Measurements from ENCODE around the gene ACTR1B.
"Not testable (repeated sequence)": the region's sequence is repeated elsewhere in the genome, so short reads cannot be mapped to it uniquely, and the experiment has no call there.

ACTR1B gene

GRCh38 chr2:97644023-97644717, 19.7 kb downstream of the ACTR1B start:
- H4K91ac ChIP-seq (ENCODE audit: low read length), result no peak overlapping the region
- H3K4me2 ChIP-seq (ENCODE audit: low read length, poor library complexity, severe bottlenecking), result no peak overlapping the region
- H3K23ac ChIP-seq (ENCODE audit: low read length in 2 of 2), result no peak overlapping the region
- peaks cover 6% of the 10 kb centered on the region for H3K4me1 ChIP-seq (ENCODE audit: control insufficient read depth, insufficient read depth, low read depth, low read length)
- no peak overlapping the region for H3K9ac ChIP-seq (ENCODE audit: low read length)
- H4K8ac ChIP-seq (ENCODE audit: low read length), result no peak overlapping the region
- WGBS, result 80% methylated on average over 1 of the region's 4 CpGs
- peaks cover 7% of the 10 kb centered on the region for H3K79me1 ChIP-seq (replicated peaks; ENCODE audit: low read length, poor library complexity, severe bottlenecking)
- H2AK5ac ChIP-seq (ENCODE audit: low read length, severe bottlenecking), result no peak overlapping the region
- no peak overlapping the region for H3K27ac ChIP-seq (ENCODE audit: low read length, poor library complexity, severe bottlenecking)
- no peak overlapping the region for H2BK5ac ChIP-seq (ENCODE audit: low read depth, low read length, poor library complexity, severe bottlenecking)
- no peak for DNase-seq
- peaks cover 6 to 21% of the 10 kb centered on the region in 2 experiments for H3K36me3 ChIP-seq (ENCODE audit: control insufficient read depth in 1 of 2, insufficient read depth in 2 of 2, low read depth in 1 of 2, low read length in 2 of 2)
- no peaks in the 10 kb centered on the region for H3K9me3 ChIP-seq (ENCODE audit: control insufficient read depth, low read length)
- no peak overlapping the region for H2BK120ac ChIP-seq (ENCODE audit: low read depth, low read length)
- no peak overlapping the region for H3K18ac ChIP-seq (ENCODE audit: low read depth in 1 of 2, low read length in 2 of 2)
- no peak overlapping the region for H2AFZ ChIP-seq (ENCODE audit: low read depth, low read length)
- H2BK12ac ChIP-seq (ENCODE audit: low read length in 2 of 2), result no peak overlapping the region
- H2BK15ac ChIP-seq (ENCODE audit: low read depth, poor library complexity, severe bottlenecking), result no peak overlapping the region
- no peak overlapping the region for H3K14ac ChIP-seq (ENCODE audit: low read length in 2 of 2)
- H3K4ac ChIP-seq (ENCODE audit: low read depth in 1 of 2, low read length in 2 of 2), result no peak overlapping the region
- no peaks in the 10 kb centered on the region for H3K27me3 ChIP-seq (ENCODE audit: control insufficient read depth in 1 of 2, insufficient read depth in 1 of 2, low read length in 2 of 2)
- H3K4me3 ChIP-seq (ENCODE audit: insufficient read depth in 1 of 2, low read depth in 1 of 2, low read length in 2 of 2), result no peak overlapping the region

GRCh38 chr2:97626049-97626430, 37.8 kb downstream of the ACTR1B start:
- not testable (repeated sequence) for H2AFZ ChIP-seq (ENCODE audit: low read depth, low read length); H3K4me1 ChIP-seq (ENCODE audit: control insufficient read depth, insufficient read depth, low read depth, low read length); H3K9me3 ChIP-seq (ENCODE audit: control insufficient read depth, low read length); H4K8ac ChIP-seq (ENCODE audit: low read length); H2BK12ac ChIP-seq (ENCODE audit: low read length in 2 of 2); H3K27me3 ChIP-seq (ENCODE audit: control insufficient read depth in 1 of 2, insufficient read depth in 1 of 2, low read length in 2 of 2); H3K4ac ChIP-seq (ENCODE audit: low read depth in 1 of 2, low read length in 2 of 2); H2BK5ac ChIP-seq (ENCODE audit: low read depth, low read length, poor library complexity, severe bottlenecking); H3K23ac ChIP-seq (ENCODE audit: low read length in 2 of 2); H3K79me1 ChIP-seq (replicated peaks; ENCODE audit: low read length, poor library complexity, severe bottlenecking); H4K91ac ChIP-seq (ENCODE audit: low read length); H3K9ac ChIP-seq (ENCODE audit: low read length); H2BK120ac ChIP-seq (ENCODE audit: low read depth, low read length); H3K36me3 ChIP-seq (ENCODE audit: control insufficient read depth in 1 of 2, insufficient read depth in 2 of 2, low read depth in 1 of 2, low read length in 2 of 2); H3K14ac ChIP-seq (ENCODE audit: low read length in 2 of 2); H2BK15ac ChIP-seq (ENCODE audit: low read depth, poor library complexity, severe bottlenecking); H3K18ac ChIP-seq (ENCODE audit: low read depth in 1 of 2, low read length in 2 of 2); H2AK5ac ChIP-seq (ENCODE audit: low read length, severe bottlenecking); H3K4me2 ChIP-seq (ENCODE audit: low read length, poor library complexity, severe bottlenecking); DNase-seq; H3K4me3 ChIP-seq (ENCODE audit: insufficient read depth in 1 of 2, low read depth in 1 of 2, low read length in 2 of 2); H3K27ac ChIP-seq (ENCODE audit: low read length, poor library complexity, severe bottlenecking)
- 78% methylated on average over 7 of the region's 8 CpGs for WGBS

DNA sequence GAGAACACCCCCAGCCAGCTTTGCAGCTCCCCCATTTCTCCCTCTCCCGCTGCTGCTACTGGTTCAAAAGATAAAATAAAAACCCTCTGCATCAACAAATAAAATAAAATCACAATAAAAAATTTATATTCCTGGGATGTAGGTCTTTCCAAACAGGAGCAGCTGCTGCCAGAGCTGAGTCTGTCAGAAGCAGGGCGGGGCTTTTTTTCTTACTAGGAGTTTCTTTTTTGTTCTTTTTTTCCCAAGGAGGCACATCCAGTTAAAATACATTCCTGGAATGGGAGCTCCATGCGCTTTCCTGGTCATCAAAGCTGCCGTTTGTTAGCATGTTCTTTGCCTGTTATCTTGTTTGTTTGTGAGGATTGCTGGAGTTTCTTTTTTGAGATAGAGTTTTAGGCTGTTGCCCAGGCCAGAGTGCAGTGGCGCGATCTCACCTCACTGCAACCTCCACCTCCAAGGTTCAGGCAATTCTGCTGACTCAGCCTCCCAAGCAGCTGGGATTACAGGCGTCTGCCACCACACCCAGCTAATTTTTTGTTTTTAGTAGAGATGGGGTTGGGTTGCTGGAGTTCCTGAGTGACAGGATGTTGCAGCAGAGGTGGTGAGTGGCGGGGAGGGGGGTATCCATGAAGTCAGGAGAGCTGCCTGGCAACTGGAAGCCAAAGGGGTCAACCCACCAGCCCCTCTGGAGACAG, 38.3 kb downstream of the ACTR1B start:
- not testable (repeated sequence) for H3K27me3 ChIP-seq (ENCODE audit: control insufficient read depth in 1 of 2, insufficient read depth in 1 of 2, low read length in 2 of 2); H3K9ac ChIP-seq (ENCODE audit: low read length); H4K8ac ChIP-seq (ENCODE audit: low read length); H3K9me3 ChIP-seq (ENCODE audit: control insufficient read depth, low read length); H3K4me1 ChIP-seq (ENCODE audit: control insufficient read depth, insufficient read depth, low read depth, low read length); H2BK15ac ChIP-seq (ENCODE audit: low read depth, poor library complexity, severe bottlenecking); H3K18ac ChIP-seq (ENCODE audit: low read depth in 1 of 2, low read length in 2 of 2); DNase-seq; H2AK5ac ChIP-seq (ENCODE audit: low read length, severe bottlenecking); H2BK5ac ChIP-seq (ENCODE audit: low read depth, low read length, poor library complexity, severe bottlenecking); H2BK120ac ChIP-seq (ENCODE audit: low read depth, low read length); H3K14ac ChIP-seq (ENCODE audit: low read length in 2 of 2); H3K79me1 ChIP-seq (replicated peaks; ENCODE audit: low read length, poor library complexity, severe bottlenecking); H2BK12ac ChIP-seq (ENCODE audit: low read length in 2 of 2); H2AFZ ChIP-seq (ENCODE audit: low read depth, low read length); H3K4me3 ChIP-seq (ENCODE audit: insufficient read depth in 1 of 2, low read depth in 1 of 2, low read length in 2 of 2); H3K36me3 ChIP-seq (ENCODE audit: control insufficient read depth in 1 of 2, insufficient read depth in 2 of 2, low read depth in 1 of 2, low read length in 2 of 2); H3K4ac ChIP-seq (ENCODE audit: low read depth in 1 of 2, low read length in 2 of 2); H3K4me2 ChIP-seq (ENCODE audit: low read length, poor library complexity, severe bottlenecking); H3K27ac ChIP-seq (ENCODE audit: low read length, poor library complexity, severe bottlenecking); H4K91ac ChIP-seq (ENCODE audit: low read length); H3K23ac ChIP-seq (ENCODE audit: low read length in 2 of 2)
- 63% methylated on average over 2 of the region's 8 CpGs for WGBS

GRCh38 chr2:97622976-97623375, 40.9 kb downstream of the ACTR1B start:
- H3K4me1 ChIP-seq (ENCODE audit: control insufficient read depth, insufficient read depth, low read depth, low read length); H2AK5ac ChIP-seq (ENCODE audit: low read length, severe bottlenecking); H3K18ac ChIP-seq (ENCODE audit: low read depth in 1 of 2, low read length in 2 of 2); H4K91ac ChIP-seq (ENCODE audit: low read length); DNase-seq; H3K9ac ChIP-seq (ENCODE audit: low read length); H3K4me3 ChIP-seq (ENCODE audit: insufficient read depth in 1 of 2, low read depth in 1 of 2, low read length in 2 of 2); H4K8ac ChIP-seq (ENCODE audit: low read length); H3K4ac ChIP-seq (ENCODE audit: low read depth in 1 of 2, low read length in 2 of 2); H2BK120ac ChIP-seq (ENCODE audit: low read depth, low read length); H3K14ac ChIP-seq (ENCODE audit: low read length in 2 of 2); H3K27ac ChIP-seq (ENCODE audit: low read length, poor library complexity, severe bottlenecking); H3K9me3 ChIP-seq (ENCODE audit: control insufficient read depth, low read length); H2BK12ac ChIP-seq (ENCODE audit: low read length in 2 of 2); H3K27me3 ChIP-seq (ENCODE audit: control insufficient read depth in 1 of 2, insufficient read depth in 1 of 2, low read length in 2 of 2); H2BK15ac ChIP-seq (ENCODE audit: low read depth, poor library complexity, severe bottlenecking); H3K4me2 ChIP-seq (ENCODE audit: low read length, poor library complexity, severe bottlenecking); H3K23ac ChIP-seq (ENCODE audit: low read length in 2 of 2); H3K79me1 ChIP-seq (replicated peaks; ENCODE audit: low read length, poor library complexity, severe bottlenecking); H2AFZ ChIP-seq (ENCODE audit: low read depth, low read length); H2BK5ac ChIP-seq (ENCODE audit: low read depth, low read length, poor library complexity, severe bottlenecking); H3K36me3 ChIP-seq (ENCODE audit: control insufficient read depth in 1 of 2, insufficient read depth in 2 of 2, low read depth in 1 of 2, low read length in 2 of 2): not testable (repeated sequence)

Measured in mesenchymal stem cell (in vitro differentiated cells and primary cell).